IMR-90 (cell line): Measurements from ENCODE around the gene METTL1.

Experiments
- CHD1 ChIP-seq: IDR thresholded peaks from 2 replicates; pipeline ENCODE4 v1.6.1; 2012; ENCODE audit warnings: low read depth, low read length, improper control_type of control experiment
- CTCF ChIP-seq: conservative IDR thresholded peaks from 2 replicates; pipeline ENCODE4 v1.5.1; 2012; ENCODE audit warnings: mild to moderate bottlenecking, low read depth, low read length, improper control_type of control experiment
- MAZ ChIP-seq: IDR thresholded peaks from 2 replicates; pipeline ENCODE4 v1.6.1; 2012; ENCODE audit warnings: low read depth, mild to moderate bottlenecking, low read length, improper control_type of control experiment, moderate library complexity, borderline replicate concordance
- MXI1 ChIP-seq: IDR thresholded peaks from 2 replicates; pipeline ENCODE4 v1.6.1; 2012; ENCODE audit warnings: low read depth, mild to moderate bottlenecking, low read length, moderate library complexity, borderline replicate concordance
- NFE2L2 ChIP-seq: fragments of 150-350 bp; IDR thresholded peaks from 2 replicates; pipeline ENCODE4 v1.6.1; 2016; ENCODE audit warnings: low read depth, mild to moderate bottlenecking, low read length
- POLR2A ChIP-seq: IDR thresholded peaks from 2 replicates; pipeline ENCODE4 v1.6.1; 2012; ENCODE audit warnings: mild to moderate bottlenecking, low read depth, low read length
- RAD21 ChIP-seq: IDR thresholded peaks from 2 replicates; pipeline ENCODE4 v1.6.1; 2012; ENCODE audit warnings: low read length, improper control_type of control experiment
- RFX5 ChIP-seq: IDR thresholded peaks from 2 replicates; pipeline ENCODE4 v1.8.0; 2012; ENCODE audit warnings: low read depth, mild to moderate bottlenecking, low read length, moderate library complexity
- USF2 ChIP-seq: fragments of 150-350 bp; IDR thresholded peaks from 2 replicates; pipeline ENCODE4 v1.6.1; 2017; ENCODE audit warnings: mild to moderate bottlenecking, antibody characterized with exemption, low read length, low read depth

- TF ChIP-seq POLR2A (no peak), CTCF (no peak), CHD1 (no peak), RFX5 (no peak), RAD21 (no peak), MXI1 (no peak), USF2 (no peak), MAZ (peak; percentile 72), NFE2L2 (no peak)
These were observed 33.2 kb downstream of the METTL1 start, which contains the start of gene AGAP2 for GRCh38 chr12:57738661-57739237.
